Measurements from ENCODE around the gene PRXL2A. TPM values are rescaled to one million over a fixed set of nuclear protein-coding genes. Genes with fewer than 3 reads are reported as not detected.

PRXL2A gene
- polyA plus RNA-seq, 3 donors, result 0.61 to 4.1 (median 3.4) TPM

DNA sequence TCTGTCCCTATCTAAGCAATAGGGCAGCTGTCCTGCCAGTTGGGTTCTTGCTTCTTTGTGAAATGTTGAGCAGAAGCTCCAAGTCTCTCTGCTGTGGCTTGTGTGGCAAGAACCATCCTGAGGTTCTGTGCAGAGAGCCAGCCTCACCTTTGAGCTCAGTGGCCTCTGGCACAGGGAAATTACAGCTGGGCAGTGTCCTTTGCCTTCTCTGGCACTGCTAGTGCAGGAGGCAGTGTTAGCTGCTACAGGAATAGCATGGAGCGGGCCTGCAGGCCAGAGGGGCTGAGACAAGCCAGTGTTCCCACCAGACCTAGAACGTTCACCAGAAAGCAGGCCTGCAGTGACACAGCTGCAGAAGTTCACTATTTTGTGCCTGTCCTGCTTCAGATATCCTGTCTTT, 1.8 kb downstream of the PRXL2A start:
- Mint-ChIP-seq H3K4me3 (peak overlapping the region in 1 of 2 donors; percentile 24), H3K9me3 (peaks cover 0 to 2% (median 0%) of the 10 kb centered on the region in 7 donors), H3K4me1 (peaks cover 30% of the 10 kb centered on the region), H3K27ac (no peak overlapping the region), H3K27me3 (ENCODE audit: low read depth in 3 of 3) (peaks cover 32 to 34% (median 34%) of the 10 kb centered on the region in 3 donors), H3K36me3 (peaks cover 0 to 10% of the 10 kb centered on the region in 2 donors)
- Histone ChIP-seq H4K20me1 (ENCODE audit: insufficient read depth, low read length) (no peaks in the 10 kb centered on the region), H3K4me3 (replicated peaks in 1 of 3; ENCODE audit: low read depth in 2 of 3, low read length in 3 of 3) (no peak overlapping the region), H3K27ac (ENCODE audit: low read depth in 1 of 2, low read length in 2 of 2) (no peak overlapping the region), H2AFZ (ENCODE audit: insufficient read depth, low read depth, low read length, poor library complexity, severe bottlenecking) (no peak overlapping the region), H3K27me3 (ENCODE audit: control insufficient read depth in 2 of 2, insufficient read depth in 2 of 2, low read length in 2 of 2) (peaks cover 0 to 28% of the 10 kb centered on the region in 2 donors), H3K4me1 (ENCODE audit: control insufficient read depth in 1 of 2, insufficient read depth in 2 of 2, low read length in 2 of 2) (peaks cover 20 to 32% of the 10 kb centered on the region in 2 donors), H3K9ac (ENCODE audit: insufficient read depth, low read length, poor library complexity, severe bottlenecking) (no peak overlapping the region), H3K4me2 (replicated peaks; ENCODE audit: extremely low read depth, low read length, poor library complexity, severe bottlenecking) (no peak overlapping the region), H3K36me3 (replicated peaks in 1 of 2; ENCODE audit: control insufficient read depth in 1 of 2, insufficient read depth in 2 of 2, low read length in 2 of 2) (no peaks in the 10 kb centered on the region), H3K9me3 (replicated peaks in 1 of 2; ENCODE audit: control insufficient read depth in 1 of 2, insufficient read depth in 1 of 2, low read length in 2 of 2) (no peaks in the 10 kb centered on the region), H3K79me2 (ENCODE audit: insufficient read depth, low read length) (no peaks in the 10 kb centered on the region)
- intact Hi-C loops (cut with micrococcal nuclease), result no loop called here
- no peak for TF ChIP-seq CTCF (IDR thresholded peaks at IDR 0.05)
- DNase-seq, result no peak
- 75% methylated on average over 2 of the region's 2 CpGs for WGBS (ENCODE audit: insufficient coverage)

DNA sequence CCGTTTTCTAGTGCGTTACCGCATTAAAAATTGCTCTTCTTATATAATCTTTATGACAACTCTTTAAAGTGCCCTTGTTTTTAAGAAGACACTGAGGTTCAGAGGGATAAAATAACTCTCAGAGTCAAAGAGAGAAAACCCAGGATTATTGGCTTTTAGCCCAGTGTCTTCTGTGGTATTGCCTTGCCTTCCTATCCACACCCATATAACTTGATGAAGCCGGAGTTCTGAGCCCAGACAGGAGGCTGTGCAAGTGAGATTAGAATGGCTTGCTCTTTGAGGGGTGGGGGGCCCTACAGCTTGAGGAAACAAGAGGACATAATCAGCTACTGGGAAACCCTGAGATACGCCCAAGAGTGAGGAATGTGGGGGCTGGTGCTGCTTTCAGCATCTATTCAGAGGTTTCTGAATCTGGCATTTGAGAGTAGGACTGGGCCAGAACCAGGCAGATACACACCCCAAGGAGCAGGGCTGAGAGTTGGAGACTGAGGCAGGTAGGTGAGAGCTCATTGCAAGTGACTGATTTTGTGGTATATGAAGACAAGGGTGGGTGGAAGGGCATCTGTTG, 2.3 kb downstream of the PRXL2A start:
- WGBS (ENCODE audit: insufficient coverage), result 91% methylated on average over 1 of the region's 5 CpGs
- H3K9ac ChIP-seq (ENCODE audit: insufficient read depth, low read length, poor library complexity, severe bottlenecking), result no peak overlapping the region
- no peaks in the 10 kb centered on the region for H3K79me2 ChIP-seq (ENCODE audit: insufficient read depth, low read length)
- no peak overlapping the region for H3K27ac ChIP-seq (ENCODE audit: low read depth in 1 of 2, low read length in 2 of 2)
- peaks cover 30% of the 10 kb centered on the region for H3K4me1 Mint-ChIP-seq
- H3K4me3 Mint-ChIP-seq, result no peak overlapping the region
- TF ChIP-seq CTCF (IDR thresholded peaks at IDR 0.05), result no peak
- peaks cover 20 to 32% of the 10 kb centered on the region in 2 donors for H3K4me1 ChIP-seq (ENCODE audit: control insufficient read depth in 1 of 2, insufficient read depth in 2 of 2, low read length in 2 of 2)
- no peak overlapping the region for H2AFZ ChIP-seq (ENCODE audit: insufficient read depth, low read depth, low read length, poor library complexity, severe bottlenecking)
- DNase-seq, result no peak
- peaks cover 0 to 2% (median 0%) of the 10 kb centered on the region in 7 donors for H3K9me3 Mint-ChIP-seq
- H4K20me1 ChIP-seq (ENCODE audit: insufficient read depth, low read length), result no peaks in the 10 kb centered on the region
- H3K4me2 ChIP-seq (replicated peaks; ENCODE audit: extremely low read depth, low read length, poor library complexity, severe bottlenecking), result no peak overlapping the region
- peaks cover 0 to 10% of the 10 kb centered on the region in 2 donors for H3K36me3 Mint-ChIP-seq
- no peaks in the 10 kb centered on the region for H3K36me3 ChIP-seq (replicated peaks in 1 of 2; ENCODE audit: control insufficient read depth in 1 of 2, insufficient read depth in 2 of 2, low read length in 2 of 2)
- H3K4me3 ChIP-seq (replicated peaks in 1 of 3; ENCODE audit: low read depth in 2 of 3, low read length in 3 of 3), result no peak overlapping the region
- intact Hi-C loops (cut with micrococcal nuclease), result no loop called here
- no peaks in the 10 kb centered on the region for H3K9me3 ChIP-seq (replicated peaks in 1 of 2; ENCODE audit: control insufficient read depth in 1 of 2, insufficient read depth in 1 of 2, low read length in 2 of 2)
- peaks cover 32 to 37% (median 35%) of the 10 kb centered on the region in 3 donors for H3K27me3 Mint-ChIP-seq (ENCODE audit: low read depth in 3 of 3)
- H3K27ac Mint-ChIP-seq, result no peak overlapping the region
- peaks cover 0 to 28% of the 10 kb centered on the region in 2 donors for H3K27me3 ChIP-seq (ENCODE audit: control insufficient read depth in 2 of 2, insufficient read depth in 2 of 2, low read length in 2 of 2)
